PC-3 (cell line): ENCODE measurements around the gene PCP4. TPM values are rescaled to one million over a fixed set of nuclear protein-coding genes. Genes with fewer than 3 reads are reported as not detected.

Experiments used
- ATAC-seq: fragments of 200-7000 bp; cut with Tn5 transposase; 2 replicates; pipeline ENCODE4 v1.9.1; 2020; ENCODE audit warnings: mild to moderate bottlenecking, moderate library complexity
- BruUV-seq: library from RNA; stranded (reverse); fragments of 400-500 nt; replicated peaks from 2 replicates; lab custom pipeline; 2021; lab: Mats Ljungman, UMichigan
- CTCF ChIA-PET: fragments of 300-600 bp; sonication (Branson Sonifier 250); formaldehyde crosslinking; loops from one replicate; lab custom pipeline; 2022; ENCODE audit warnings: antibody characterized with exemption; lab: Charles Lee
- POLR2A ChIA-PET: fragments of 300-600 bp; sonication (Branson Sonifier 250); formaldehyde crosslinking; loops from one replicate; lab custom pipeline; 2022; ENCODE audit warnings: antibody characterized with exemption; ENCODE audit not compliant: unreplicated experiment; lab: Charles Lee
- DNase-seq: peaks from one replicate; pipeline ENCODE4 v3.0.0-alpha.2; 2015
- H2AFZ ChIP-seq: fragments of 300-600 bp; sonication (generic); 2 replicates; pipeline ENCODE4 v1.6.0; 2016; ENCODE audit warnings: antibody characterized with exemption, low read length
- H3F3A ChIP-seq: fragments of 300-600 bp; sonication (generic); one replicate; pipeline ENCODE4 v1.6.0; 2017; ENCODE audit warnings: antibody characterized with exemption, low read length, control low read depth, mild to moderate bottlenecking; ENCODE audit not compliant: unreplicated experiment
- H3K27ac ChIP-seq: fragments of 300-600 bp; sonication (generic); 2 replicates; pipeline ENCODE4 v1.5.1; 2016; ENCODE audit warnings: mild to moderate bottlenecking, low read length
- H3K27me3 ChIP-seq: fragments of 300-600 bp; sonication (generic); 2 replicates; pipeline ENCODE4 v1.6.1; 2016; ENCODE audit warnings: low read length, mixed read lengths
- H3K36me3 ChIP-seq: fragments of 300-600 bp; sonication (generic); 2 replicates; pipeline ENCODE4 v1.6.1; 2016; ENCODE audit warnings: low read depth, mixed run types, low read length, mixed read lengths
- H3K4me1 ChIP-seq: fragments of 300-600 bp; sonication (generic); 2 replicates; pipeline ENCODE4 v1.5.1; 2016; ENCODE audit warnings: low read length; ENCODE audit not compliant: insufficient read depth
- H3K4me2 ChIP-seq: fragments of 300-600 bp; sonication (generic); 2 replicates; pipeline ENCODE4 v1.6.0; 2016; ENCODE audit warnings: low read length
- H3K4me3 ChIP-seq: fragments of 300-600 bp; sonication (generic); 2 replicates; pipeline ENCODE4 v1.5.1; 2016; ENCODE audit warnings: mild to moderate bottlenecking, low read length, mixed read lengths
- H3K79me2 ChIP-seq: fragments of 300-600 bp; sonication (generic); 2 replicates; pipeline ENCODE4 v1.6.1; 2017; ENCODE audit warnings: low read length, mixed read lengths
- H3K9ac ChIP-seq: fragments of 300-600 bp; sonication (generic); 2 replicates; pipeline ENCODE4 v1.6.0; 2016; ENCODE audit warnings: mild to moderate bottlenecking, low read length
- H3K9me2 ChIP-seq: fragments of 300-600 bp; sonication (generic); replicated peaks from 2 replicates; pipeline ENCODE4 v1.6.1; 2016; ENCODE audit warnings: mixed run types, low read length, mixed read lengths
- H3K9me3 ChIP-seq: fragments of 300-600 bp; sonication (generic); 2 replicates; pipeline ENCODE4 v1.6.1; 2016; ENCODE audit warnings: low read length, mixed read lengths
- H4K20me1 ChIP-seq: fragments of 300-600 bp; sonication (generic); 2 replicates; pipeline ENCODE4 v1.6.1; 2016; ENCODE audit warnings: low read length, mixed read lengths
- EZH2 ChIP-seq: fragments of 300-600 bp; sonication (generic); IDR thresholded peaks from one replicate; pipeline ENCODE4 v1.6.1; 2017; ENCODE audit warnings: antibody characterized with exemption, mild to moderate bottlenecking, low read length; ENCODE audit not compliant: unreplicated experiment
- EZH2phosphoT487 ChIP-seq: fragments of 300-600 bp; sonication (generic); IDR thresholded peaks from 2 replicates; pipeline ENCODE4 v1.6.1; 2018; ENCODE audit warnings: mild to moderate bottlenecking, antibody characterized with exemption, low read length, borderline replicate concordance
- intact Hi-C: fragments of 100-400 bp; cut with micrococcal nuclease; formaldehyde crosslinking; loops from 2 replicates; pipeline ENCODE4 v1.9.0; 2023
- total RNA-seq: library from RNA; depleted of rRNA; stranded (reverse); fragments of >200 nt; gene quantifications from 2 replicates; pipeline ENCODE4 v1.2.3, GENCODE V29; 2014
- TF ChIP-seq, protein P1 (sequence below): fragments of 300-600 bp; sonication (generic); conservative IDR thresholded peaks from 2 replicates; pipeline ENCODE4 v1.5.1; 2017; ENCODE audit warnings: antibody characterized with exemption, low read depth, mild to moderate bottlenecking, low read length

Gene PCP4
- total RNA-seq, 1 experiment from 2014 or later, result not detected

DNA sequence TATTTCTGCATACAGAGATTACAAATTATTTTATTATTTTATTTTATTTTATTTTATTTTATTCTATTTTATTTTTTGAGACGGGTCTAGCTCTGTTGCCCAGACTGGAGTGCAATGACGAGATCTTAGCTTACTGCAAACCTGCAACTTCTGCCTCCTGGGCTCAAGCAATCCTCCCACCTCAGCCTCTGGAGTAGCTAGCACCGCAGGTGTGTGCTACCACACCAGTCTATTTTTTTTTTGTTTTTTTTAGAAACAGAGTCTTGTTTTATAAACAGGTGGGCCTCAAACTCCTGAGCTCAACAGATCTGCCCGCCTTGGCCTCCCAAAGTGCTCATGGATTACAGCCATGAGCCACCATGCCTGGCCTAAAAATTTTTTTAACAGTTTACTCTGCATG, 88.1 kb downstream of the PCP4 start:
- Histone ChIP-seq H3K4me3 (no peak overlapping the region), H2AFZ (no peak overlapping the region), H3K9me2 (no peaks in the 10 kb centered on the region), H3K27me3 (peaks cover 28% of the 10 kb centered on the region), H3K27ac (no peak overlapping the region), H3K36me3 (no peaks in the 10 kb centered on the region), H3K79me2 (no peaks in the 10 kb centered on the region), H3K9me3 (peaks cover 5% of the 10 kb centered on the region), H4K20me1 (no peaks in the 10 kb centered on the region), H3F3A (no peaks in the 10 kb centered on the region), H3K9ac (no peak overlapping the region), H3K4me1 (no peaks in the 10 kb centered on the region), H3K4me2 (no peak overlapping the region)
- ChIA-PET CTCF (no interaction called here), POLR2A (no interaction called here)
- DNase-seq (no peak), ATAC-seq (no peak)
- intact Hi-C loops, result no loop called here
- no TSS peak for BruUV-seq
- TF ChIP-seq EZH2 (no peak), EZH2phosphoT487 (no peak)
- TF ChIP-seq, protein P1, sequence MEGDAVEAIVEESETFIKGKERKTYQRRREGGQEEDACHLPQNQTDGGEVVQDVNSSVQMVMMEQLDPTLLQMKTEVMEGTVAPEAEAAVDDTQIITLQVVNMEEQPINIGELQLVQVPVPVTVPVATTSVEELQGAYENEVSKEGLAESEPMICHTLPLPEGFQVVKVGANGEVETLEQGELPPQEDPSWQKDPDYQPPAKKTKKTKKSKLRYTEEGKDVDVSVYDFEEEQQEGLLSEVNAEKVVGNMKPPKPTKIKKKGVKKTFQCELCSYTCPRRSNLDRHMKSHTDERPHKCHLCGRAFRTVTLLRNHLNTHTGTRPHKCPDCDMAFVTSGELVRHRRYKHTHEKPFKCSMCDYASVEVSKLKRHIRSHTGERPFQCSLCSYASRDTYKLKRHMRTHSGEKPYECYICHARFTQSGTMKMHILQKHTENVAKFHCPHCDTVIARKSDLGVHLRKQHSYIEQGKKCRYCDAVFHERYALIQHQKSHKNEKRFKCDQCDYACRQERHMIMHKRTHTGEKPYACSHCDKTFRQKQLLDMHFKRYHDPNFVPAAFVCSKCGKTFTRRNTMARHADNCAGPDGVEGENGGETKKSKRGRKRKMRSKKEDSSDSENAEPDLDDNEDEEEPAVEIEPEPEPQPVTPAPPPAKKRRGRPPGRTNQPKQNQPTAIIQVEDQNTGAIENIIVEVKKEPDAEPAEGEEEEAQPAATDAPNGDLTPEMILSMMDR, result no peak

DNA sequence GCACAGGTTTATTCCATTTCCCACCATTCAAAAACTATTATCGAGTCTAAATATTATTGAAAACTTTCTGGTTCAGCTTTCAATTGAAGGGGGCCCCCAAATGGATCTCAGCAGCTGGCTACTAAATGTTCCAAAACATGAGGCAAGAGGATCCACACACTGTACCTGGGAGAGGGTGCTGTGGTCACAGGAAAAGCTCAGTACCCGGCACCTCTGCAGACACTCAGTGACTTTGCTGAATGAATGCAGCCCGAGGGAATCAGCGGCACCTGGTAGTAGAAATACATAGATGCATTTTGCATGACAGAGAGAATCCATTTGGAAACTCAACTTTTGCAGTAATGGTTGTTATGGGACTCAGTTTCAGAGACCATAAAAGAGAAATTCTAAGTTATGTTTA, 89.3 kb downstream of the PCP4 start:
- ChIA-PET POLR2A (no interaction called here), CTCF (no interaction called here)
- Histone ChIP-seq H3K36me3 (no peaks in the 10 kb centered on the region), H3K4me2 (no peak overlapping the region), H3K27ac (no peak overlapping the region), H2AFZ (no peak overlapping the region), H3K27me3 (peaks cover 17% of the 10 kb centered on the region; the same call in 1 of the 2 replicates), H3F3A (no peaks in the 10 kb centered on the region), H3K9me2 (no peaks in the 10 kb centered on the region), H3K9ac (no peak overlapping the region), H3K79me2 (no peaks in the 10 kb centered on the region), H4K20me1 (no peaks in the 10 kb centered on the region), H3K9me3 (peaks cover 5% of the 10 kb centered on the region), H3K4me1 (no peaks in the 10 kb centered on the region), H3K4me3 (no peak overlapping the region)
- DNase-seq (no peak), ATAC-seq (no peak)
- intact Hi-C loops, result no loop called here
- BruUV-seq, result no TSS peak
- TF ChIP-seq EZH2 (no peak), EZH2phosphoT487 (no peak)
- TF ChIP-seq, protein P1, result no peak

DNA sequence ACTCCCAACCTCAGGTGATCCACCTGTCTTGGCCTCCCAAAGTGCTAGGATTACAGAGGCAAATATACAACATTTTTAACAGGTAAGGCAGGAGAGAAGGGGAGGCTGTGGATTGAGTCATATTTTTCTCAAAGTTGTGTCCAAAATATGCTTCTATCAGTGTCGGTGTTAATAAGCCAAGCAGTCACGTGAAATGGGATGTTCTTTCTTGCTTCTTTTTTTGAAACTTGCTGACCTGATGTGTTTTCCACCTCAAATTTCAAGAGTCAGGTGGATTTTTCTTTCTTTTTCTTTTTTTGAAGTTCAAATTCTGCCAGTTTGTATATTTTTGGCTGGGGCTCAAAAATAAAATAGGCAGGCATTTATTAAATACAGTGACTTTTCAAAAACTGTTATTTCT, 91.5 kb downstream of the PCP4 start:
- no peak overlapping the region for H3K4me2 ChIP-seq
- intact Hi-C loops, result no loop called here
- no peak overlapping the region for H3K9ac ChIP-seq
- ChIA-PET POLR2A (no interaction called here), CTCF (no interaction called here)
- H3K9me2 ChIP-seq, result no peaks in the 10 kb centered on the region
- no peak overlapping the region for H3K4me3 ChIP-seq
- no peaks in the 10 kb centered on the region for H3K36me3 ChIP-seq
- no peaks in the 10 kb centered on the region for H4K20me1 ChIP-seq
- no peak overlapping the region for H3K27ac ChIP-seq
- BruUV-seq, result no TSS peak
- H3K27me3 ChIP-seq, result no peaks in the 10 kb centered on the region
- H3K79me2 ChIP-seq, result no peaks in the 10 kb centered on the region
- ATAC-seq (no peak), DNase-seq (no peak)
- H3F3A ChIP-seq, result no peaks in the 10 kb centered on the region
- no peaks in the 10 kb centered on the region for H3K4me1 ChIP-seq
- TF ChIP-seq, protein P1, result no peak
- TF ChIP-seq EZH2 (no peak), EZH2phosphoT487 (no peak)
- no peak overlapping the region for H2AFZ ChIP-seq
- peaks cover 12% of the 10 kb centered on the region for H3K9me3 ChIP-seq
